ENCODE data around the gene SCO2. TPM values are rescaled to one million over a fixed set of nuclear protein-coding genes. Genes with fewer than 3 reads are reported as not detected.

The SCO2 gene
- total and polyA plus RNA-seq, 10 of the 15 experiments (the other 5 are each of a cell fraction or from before 2014, with no cell fraction given): 0.18 to 16.0 (median 2.4) TPM; not detected in 1

DNA sequence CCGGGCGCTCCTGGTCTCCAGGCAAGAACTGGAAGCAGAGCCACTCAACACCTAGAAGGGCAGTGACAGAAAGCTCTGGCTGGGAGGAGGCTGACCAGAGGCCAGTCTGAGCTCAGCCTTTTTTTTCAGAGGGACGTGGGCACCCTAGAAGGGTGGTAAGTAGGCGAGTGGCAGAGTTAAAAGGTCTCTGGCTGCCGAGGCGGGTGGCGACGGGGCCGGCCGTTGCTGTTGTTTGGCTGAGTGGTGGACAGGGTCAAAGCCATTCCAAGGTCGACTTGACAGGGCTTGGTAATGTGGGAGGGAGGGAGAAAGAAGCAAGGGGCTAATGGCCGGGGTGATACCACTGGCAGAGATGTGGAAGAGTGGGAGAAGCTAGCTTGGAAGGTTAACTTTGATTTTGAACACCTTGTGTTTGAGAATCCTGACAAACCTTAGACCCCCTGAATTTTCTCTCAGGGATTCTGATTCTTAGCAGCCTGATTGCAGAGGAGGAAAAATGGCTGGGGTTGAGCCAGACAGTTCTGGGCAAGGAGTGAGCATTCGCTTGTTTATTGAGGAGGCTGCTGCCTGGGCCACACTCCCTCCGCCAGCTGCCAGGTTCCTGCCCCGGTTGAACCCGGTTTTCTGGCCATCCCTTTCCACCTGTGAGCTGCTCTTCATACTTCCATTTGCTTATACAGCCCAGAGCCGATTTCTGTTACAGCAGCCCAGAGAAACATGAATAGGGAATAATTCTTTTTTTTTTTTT, 38.2 kb upstream of the SCO2 start:
- H3K27me3 ChIP-seq (replicated peaks in 1 of 2; ENCODE audit: control insufficient read depth in 2 of 2, insufficient read depth in 2 of 2, low read length in 1 of 2): peaks cover 0 to under 1% of the 10 kb centered on the region in 2 experiments; a peak in 1 of 4 replicates
- ChIA-PET RAD21 (ENCODE audit: unreplicated experiment) (interaction anchor here (1.0 to 2.9 kb wide), 6 partner anchors 18 to 93 kb away, joined by 3 to 17 read pairs (median 4); partner anchors contain the start of genes KLHDC7B and SCO2), POLR2A (interaction anchor here (0.9 to 4.8 kb wide), 13 partner anchors 12 to 377 kb away, joined by 3 to 21 read pairs (median 5); partner anchors contain the start of genes ARSA, KLHDC7B, LMF2 and NCAPH2), CTCF (interaction anchor here (0.6 to 3.1 kb wide), 25 partner anchors 9 to 388 kb away, joined by 3 to 21 read pairs (median 4); partner anchors contain the start of genes CHKB, HDAC10, KLHDC7B and LMF2), SMC1A (ENCODE audit: uncharacterized antibody, unreplicated experiment) (interaction anchor here (0.8 to 2.8 kb wide), 8 partner anchors 9 to 54 kb away, joined by 3 to 14 read pairs (median 5); partner anchors contain the start of gene SCO2)
- no peaks in the 10 kb centered on the region for H3K4me1 ChIP-seq (ENCODE audit: control insufficient read depth, insufficient read depth, low read length)
- no peak for DNase-seq (ENCODE audit: low read depth, low spot score)
- WGBS (ENCODE audit: insufficient coverage, insufficient replicate concordance, low lambda C conversion rate, missing lambda C conversion rate): 44% methylated on average over 17 of the region's 17 CpGs
- H3K79me2 ChIP-seq (ENCODE audit: control insufficient read depth, insufficient read depth, low read length): no peaks in the 10 kb centered on the region
- peak overlapping the region; percentile 94 for H3K4me3 ChIP-seq
- H3K27ac ChIP-seq (ENCODE audit: control insufficient read depth, insufficient read depth): no peak overlapping the region
- BruUV-seq (replicated peaks): no TSS peak
- H4K20me1 ChIP-seq (ENCODE audit: control insufficient read depth, insufficient read depth): no peaks in the 10 kb centered on the region
- in situ Hi-C loops (cut with MboI): no loop called here
- ATAC-seq: peak; percentile 21
- no peak for TF ChIP-seq MAX (IDR thresholded peaks at IDR 0.05; ENCODE audit: low read depth, low read length)
- H3K9me3 ChIP-seq (replicated peaks; ENCODE audit: control insufficient read depth, insufficient read depth, low read length): no peaks in the 10 kb centered on the region
- H2AFZ ChIP-seq (ENCODE audit: control insufficient read depth, low read depth, low read length): peak overlapping the region; percentile 18
- H3K4me2 ChIP-seq (ENCODE audit: control insufficient read depth, insufficient read depth): peak overlapping the region; percentile 73
- intact Hi-C loops (cut with micrococcal nuclease; ENCODE audit: unreplicated experiment): loop anchor here (5.0 kb wide), 1 partner anchor 36 kb away; the partner anchor contains the start of gene SCO2
- H3K9ac ChIP-seq (ENCODE audit: control insufficient read depth, insufficient read depth, low read length): peak overlapping the region; percentile 57
- no peak for FAIRE-seq
- peaks cover 0 to under 1% of the 10 kb centered on the region in 2 experiments; a peak in 2 of 4 replicates for H3K36me3 ChIP-seq (ENCODE audit: control insufficient read depth in 2 of 2, insufficient read depth in 2 of 2, low read length in 1 of 2)

All from GM12878 (cell line).